Measurements from ENCODE around the gene CYTL1. TPM values are rescaled to one million over a fixed set of nuclear protein-coding genes. Genes with fewer than 3 reads are reported as not detected.

CYTL1 gene
- total and polyA plus RNA-seq, 9 of the 15 experiments (the other 6 are each of a cell fraction or from before 2014, with no cell fraction given) = not detected

- TF ChIP-seq FOXP4 (CRISPR knock-in tag; IDR thresholded peaks at IDR 0.05; ENCODE audit: borderline replicate concordance) (no peak), RB1 (IDR thresholded peaks at IDR 0.05; ENCODE audit: low read depth) (no peak), RBFOX2 (IDR thresholded peaks at IDR 0.05; ENCODE audit: low read depth, low read length) (no peak), NFYB (IDR thresholded peaks at IDR 0.05; ENCODE audit: extremely low read depth, insufficient read length) (no peak), LEF1 (IDR thresholded peaks at IDR 0.05) (no peak), REST (IDR thresholded peaks at IDR 0.05; ENCODE audit: borderline replicate concordance) (no peak), REST (CRISPR knock-in tag; IDR thresholded peaks at IDR 0.05; ENCODE audit: low read depth) (no peak)
Measured at GRCh38 chr4:5030221-5030620, 11.0 kb upstream of the CYTL1 start (continued).
